Hindlimb muscle (tissue), 1 donor: ENCODE results near the gene MAZ. TPM values are rescaled to one million over a fixed set of nuclear protein-coding genes. Genes with fewer than 3 reads are reported as not detected.

Source experiments
- DNase-seq: peaks from one replicate; pipeline ENCODE4 v3.0.0-alpha.2; 2013
- polyA plus RNA-seq: library from polyadenylated mRNA; unstranded; fragments of 120-200 nt; gene quantifications from one replicate; pipeline ENCODE4 v1.2.1, GENCODE V29; 2013; ENCODE audit not compliant: insufficient read length

Gene MAZ
- polyA plus RNA-seq, 1 donor, result 270 TPM

DNA sequence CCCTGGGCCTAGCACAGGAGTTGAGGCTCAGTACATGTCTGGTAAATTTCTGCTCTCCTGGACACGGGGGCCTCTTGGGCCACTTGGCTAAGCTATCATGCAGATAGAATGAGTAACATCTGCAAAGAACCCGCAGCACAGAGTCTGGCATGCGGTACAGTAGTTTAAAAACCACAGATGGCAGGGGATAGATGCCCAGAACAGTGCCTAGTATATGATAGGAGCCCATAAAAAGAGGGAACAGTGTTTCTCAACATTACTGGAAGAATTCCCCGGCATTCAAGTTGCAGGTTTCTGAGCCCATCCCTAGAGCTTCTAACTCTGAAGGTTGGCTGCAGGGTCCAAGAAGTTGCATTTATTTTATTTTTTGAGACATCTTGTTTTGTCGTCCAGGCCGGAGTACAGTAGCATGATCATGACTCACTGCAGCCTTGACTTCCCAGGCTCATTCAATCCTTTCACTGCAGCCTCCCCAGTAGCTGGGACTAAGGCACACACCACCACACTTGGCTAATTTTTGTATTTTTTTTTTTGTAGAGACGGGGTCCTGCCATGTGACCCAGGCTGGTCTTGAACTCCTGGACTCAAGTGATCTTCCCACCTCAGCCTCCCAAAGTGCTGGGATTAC is 50.9 kb downstream of the MAZ start:
- DNase-seq, result no peak

- no peak for DNase-seq
Observed at GRCh38 chr16:29858149-29858849, 52.0 kb downstream of the MAZ start.

GRCh38 chr16:29858974-29859373 is 52.6 kb downstream of the MAZ start:
- no peak for DNase-seq

GRCh38 chr16:29860218-29860617 is 53.9 kb downstream of the MAZ start:
- no peak for DNase-seq

Other genes with a start within 250 kb of the MAZ start
- 1.3 TPM for gene SPN, start 143.3 kb upstream of the MAZ start, polyA plus RNA-seq
- 80.1 TPM for gene QPRT, start 127.3 kb upstream of the MAZ start, polyA plus RNA-seq
- 0.43 TPM for gene C16orf54, start 60.5 kb upstream of the MAZ start, polyA plus RNA-seq
- gene ZG16, start 28.3 kb upstream of the MAZ start, polyA plus RNA-seq, result not detected
- 31.7 TPM for gene KIF22, start 15.8 kb upstream of the MAZ start, polyA plus RNA-seq
- gene PRRT2, start 5.7 kb downstream of the MAZ start, polyA plus RNA-seq, result 13.3 TPM
- gene PAGR1, start 9.6 kb downstream of the MAZ start, polyA plus RNA-seq, result 27.8 TPM
- gene MVP, start 13.9 kb downstream of the MAZ start, polyA plus RNA-seq, result 26.5 TPM
- 41.9 TPM for gene CDIPT, start 56.7 kb downstream of the MAZ start, polyA plus RNA-seq
- 3.3 TPM for gene SEZ6L2, start 93.0 kb downstream of the MAZ start, polyA plus RNA-seq
- gene ASPHD1, start 94.0 kb downstream of the MAZ start, polyA plus RNA-seq, result 1.0 TPM
- 14.0 TPM for gene KCTD13, start 119.7 kb downstream of the MAZ start, polyA plus RNA-seq
- gene TMEM219, start 155.6 kb downstream of the MAZ start, polyA plus RNA-seq, result 61.2 TPM
- 36.0 TPM for gene TAOK2, start 167.3 kb downstream of the MAZ start, polyA plus RNA-seq
- 16.4 TPM for gene HIRIP3, start 189.1 kb downstream of the MAZ start, polyA plus RNA-seq
- gene INO80E, start 189.7 kb downstream of the MAZ start, polyA plus RNA-seq, result 43.7 TPM
- gene DOC2A, start 204.5 kb downstream of the MAZ start, polyA plus RNA-seq, result 1.4 TPM
- gene C16orf92, start 216.7 kb downstream of the MAZ start, polyA plus RNA-seq, result not detected
- 1.6 TPM for gene TLCD3B, start 224.7 kb downstream of the MAZ start, polyA plus RNA-seq